Measurements from ENCODE around the gene SPATA13.

DNA sequence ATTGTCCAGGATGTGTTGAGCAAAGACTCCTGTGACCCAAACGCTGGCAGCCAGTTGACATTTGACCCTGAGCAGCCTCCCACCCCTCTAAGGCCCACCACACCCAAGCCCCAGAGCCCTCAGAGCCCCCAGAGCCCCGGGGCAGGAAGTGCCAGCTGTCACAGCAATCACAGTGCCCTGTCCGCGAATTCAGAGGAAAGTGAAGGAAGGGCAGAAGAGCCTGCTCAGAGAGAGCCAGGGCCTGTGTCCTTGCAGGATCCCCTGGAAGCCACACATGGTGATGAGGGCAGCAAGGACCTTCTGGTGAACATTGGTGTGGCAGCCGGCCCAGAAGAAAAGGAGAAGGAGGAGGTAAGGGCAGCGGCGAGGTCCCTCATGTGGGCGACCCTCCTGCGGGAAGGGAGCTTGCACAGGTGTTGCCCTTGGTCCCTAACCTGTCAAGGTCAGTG lies 63.7 kb downstream of the SPATA13 start:
- TF ChIP-seq, protein P1, sequence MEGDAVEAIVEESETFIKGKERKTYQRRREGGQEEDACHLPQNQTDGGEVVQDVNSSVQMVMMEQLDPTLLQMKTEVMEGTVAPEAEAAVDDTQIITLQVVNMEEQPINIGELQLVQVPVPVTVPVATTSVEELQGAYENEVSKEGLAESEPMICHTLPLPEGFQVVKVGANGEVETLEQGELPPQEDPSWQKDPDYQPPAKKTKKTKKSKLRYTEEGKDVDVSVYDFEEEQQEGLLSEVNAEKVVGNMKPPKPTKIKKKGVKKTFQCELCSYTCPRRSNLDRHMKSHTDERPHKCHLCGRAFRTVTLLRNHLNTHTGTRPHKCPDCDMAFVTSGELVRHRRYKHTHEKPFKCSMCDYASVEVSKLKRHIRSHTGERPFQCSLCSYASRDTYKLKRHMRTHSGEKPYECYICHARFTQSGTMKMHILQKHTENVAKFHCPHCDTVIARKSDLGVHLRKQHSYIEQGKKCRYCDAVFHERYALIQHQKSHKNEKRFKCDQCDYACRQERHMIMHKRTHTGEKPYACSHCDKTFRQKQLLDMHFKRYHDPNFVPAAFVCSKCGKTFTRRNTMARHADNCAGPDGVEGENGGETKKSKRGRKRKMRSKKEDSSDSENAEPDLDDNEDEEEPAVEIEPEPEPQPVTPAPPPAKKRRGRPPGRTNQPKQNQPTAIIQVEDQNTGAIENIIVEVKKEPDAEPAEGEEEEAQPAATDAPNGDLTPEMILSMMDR (IDR thresholded peaks at IDR 0.05), result no peak
- no peak for TF ChIP-seq POLR2A (IDR thresholded peaks at IDR 0.05)
